T-helper 9 cell (primary cell): ENCODE measurements around the gene ASB3.
A peak's percentile ranks its signal among the peaks of the same experiment; 100 is the strongest.
"Not testable (repeated sequence)": the region's sequence is repeated elsewhere in the genome, so short reads cannot be mapped to it uniquely, and the experiment has no call there.

Experiments
- DNase-seq: peaks from one replicate; pipeline ENCODE4 v3.0.0-alpha.2; 2020
- total RNA-seq, 2 donors: gene quantifications; one replicate each; lab custom pipeline; 2026; lab: John Stamatoyannopoulos, UW

ASB3 gene, protein sequence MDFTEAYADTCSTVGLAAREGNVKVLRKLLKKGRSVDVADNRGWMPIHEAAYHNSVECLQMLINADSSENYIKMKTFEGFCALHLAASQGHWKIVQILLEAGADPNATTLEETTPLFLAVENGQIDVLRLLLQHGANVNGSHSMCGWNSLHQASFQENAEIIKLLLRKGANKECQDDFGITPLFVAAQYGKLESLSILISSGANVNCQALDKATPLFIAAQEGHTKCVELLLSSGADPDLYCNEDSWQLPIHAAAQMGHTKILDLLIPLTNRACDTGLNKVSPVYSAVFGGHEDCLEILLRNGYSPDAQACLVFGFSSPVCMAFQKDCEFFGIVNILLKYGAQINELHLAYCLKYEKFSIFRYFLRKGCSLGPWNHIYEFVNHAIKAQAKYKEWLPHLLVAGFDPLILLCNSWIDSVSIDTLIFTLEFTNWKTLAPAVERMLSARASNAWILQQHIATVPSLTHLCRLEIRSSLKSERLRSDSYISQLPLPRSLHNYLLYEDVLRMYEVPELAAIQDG
- 38.5 to 39.1 reads per million in 2 donors for total RNA-seq

DNA sequence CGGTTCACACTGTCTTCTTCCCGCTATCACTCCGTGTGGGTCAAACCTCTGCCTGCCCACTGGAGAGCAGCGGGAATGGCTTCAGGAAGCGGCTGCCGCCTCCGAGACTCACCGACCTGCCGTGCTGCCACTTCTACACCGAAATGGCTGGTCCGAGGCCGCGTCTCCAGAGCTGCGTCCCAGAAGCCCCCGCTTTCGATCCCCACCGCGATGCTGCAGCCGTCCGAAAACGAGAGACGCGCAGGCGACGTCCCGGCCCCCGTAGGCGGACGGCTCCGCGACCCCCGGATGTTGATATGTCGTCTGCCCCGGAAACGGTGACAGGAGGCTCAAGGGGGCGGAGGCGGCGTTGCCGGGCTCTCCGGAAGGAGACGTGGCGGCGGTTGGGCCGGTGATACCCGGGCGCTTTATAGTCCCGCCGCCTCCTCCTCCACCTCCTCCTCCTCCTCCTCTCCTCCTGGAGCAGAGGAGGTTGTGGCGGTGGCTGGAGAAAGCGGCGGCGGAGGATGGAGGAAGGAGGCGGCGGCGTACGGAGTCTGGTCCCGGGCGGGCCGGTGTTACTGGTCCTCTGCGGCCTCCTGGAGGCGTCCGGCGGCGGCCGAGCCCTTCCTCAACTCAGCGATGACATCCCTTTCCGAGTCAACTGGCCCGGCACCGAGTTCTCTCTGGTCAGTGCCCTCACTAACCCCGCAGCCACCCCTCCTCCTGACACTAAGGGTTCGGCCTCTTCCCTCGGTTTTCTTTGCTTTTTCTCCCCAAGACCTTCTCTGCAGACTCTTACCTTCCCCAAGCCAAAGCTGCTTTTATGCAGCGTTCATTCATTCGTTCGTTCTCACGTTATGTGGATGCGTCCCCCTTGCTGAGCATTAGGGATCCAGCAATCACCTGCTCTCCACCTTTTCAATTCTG, at the start of gene ASB3, which contains the start of gene ERLEC1:
Gene ASB3 (minus strand): TSS at position 249 of the 909 bp plus-strand sequence. CDS start 21,381 bp downstream, outside the sequence.
Gene ERLEC1 (plus strand): TSS at position 340 of the 909 bp plus-strand sequence. CDS start 167 bp downstream, at position 507.
- DNase-seq, result peak; percentile 81

DNA sequence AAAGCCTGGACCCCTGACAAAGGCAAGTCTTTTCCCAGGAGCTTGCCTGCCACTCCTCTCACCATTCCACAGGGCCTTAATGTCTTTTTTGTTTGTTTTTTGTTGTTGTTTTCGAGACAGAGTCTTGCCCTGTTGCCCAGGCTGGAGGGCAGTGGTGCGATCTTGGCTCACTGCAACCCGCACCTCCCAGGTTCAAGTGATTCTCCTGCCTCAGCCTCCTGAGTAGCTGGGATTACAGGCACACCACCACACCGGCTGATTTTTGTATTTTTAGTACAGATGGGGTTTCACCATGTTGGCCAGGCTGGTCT, 43.2 kb upstream of the ASB3 start:
- DNase-seq, result not testable (repeated sequence)

DNA sequence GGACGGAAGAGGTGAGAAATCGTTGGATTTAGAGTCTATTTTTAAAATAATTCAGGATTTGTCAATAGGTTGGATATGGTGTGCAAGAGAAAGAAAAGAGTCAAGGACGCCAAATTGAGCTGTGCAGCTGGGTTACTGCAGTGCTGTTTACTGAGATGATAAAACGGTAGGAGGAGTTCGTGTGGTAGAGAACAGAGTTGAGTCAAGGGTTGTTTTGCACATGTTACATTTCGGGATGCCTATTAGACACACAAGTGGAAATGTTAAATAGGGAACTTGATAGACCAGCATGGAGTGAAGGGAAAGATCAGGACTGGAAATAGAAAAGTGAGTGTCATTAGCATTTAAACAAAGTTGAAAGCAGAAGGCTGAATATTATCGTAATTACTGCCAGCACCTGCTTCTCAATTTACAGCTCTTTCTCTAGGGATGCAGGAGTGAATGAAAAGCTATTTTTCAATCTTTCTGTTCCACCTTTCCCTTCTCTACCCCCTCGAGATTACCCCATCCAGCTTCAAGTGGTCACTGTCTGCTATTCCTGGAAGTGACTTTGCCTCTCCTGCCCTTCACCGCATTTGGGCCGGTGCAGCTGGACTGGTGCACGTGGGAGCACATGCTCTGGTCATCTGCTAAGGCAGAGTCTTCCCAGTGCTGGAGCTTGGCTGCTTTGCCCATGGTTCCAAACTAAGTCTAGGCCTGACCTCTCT, 42.7 kb upstream of the ASB3 start:
- DNase-seq, result no peak

DNA sequence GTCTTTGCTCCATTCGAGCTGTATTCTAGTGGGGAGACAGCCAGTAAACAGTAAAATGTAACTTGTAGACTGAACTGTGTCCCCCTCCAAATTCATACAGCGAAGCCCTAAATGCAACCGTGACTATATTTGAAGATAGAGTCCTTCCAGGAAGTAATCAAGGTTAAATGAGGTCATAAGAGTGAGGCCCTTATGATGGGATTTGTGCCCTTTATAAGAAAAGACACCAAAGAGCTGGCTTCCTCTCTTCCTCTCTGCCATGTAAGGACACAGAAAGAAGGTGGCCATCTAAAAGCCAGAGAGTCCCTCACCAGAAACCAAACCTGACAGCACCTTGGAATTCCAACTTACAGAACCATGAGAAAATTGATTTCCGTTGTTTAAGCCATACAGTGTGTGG, 41.6 kb upstream of the ASB3 start:
- no peak for DNase-seq

DNA sequence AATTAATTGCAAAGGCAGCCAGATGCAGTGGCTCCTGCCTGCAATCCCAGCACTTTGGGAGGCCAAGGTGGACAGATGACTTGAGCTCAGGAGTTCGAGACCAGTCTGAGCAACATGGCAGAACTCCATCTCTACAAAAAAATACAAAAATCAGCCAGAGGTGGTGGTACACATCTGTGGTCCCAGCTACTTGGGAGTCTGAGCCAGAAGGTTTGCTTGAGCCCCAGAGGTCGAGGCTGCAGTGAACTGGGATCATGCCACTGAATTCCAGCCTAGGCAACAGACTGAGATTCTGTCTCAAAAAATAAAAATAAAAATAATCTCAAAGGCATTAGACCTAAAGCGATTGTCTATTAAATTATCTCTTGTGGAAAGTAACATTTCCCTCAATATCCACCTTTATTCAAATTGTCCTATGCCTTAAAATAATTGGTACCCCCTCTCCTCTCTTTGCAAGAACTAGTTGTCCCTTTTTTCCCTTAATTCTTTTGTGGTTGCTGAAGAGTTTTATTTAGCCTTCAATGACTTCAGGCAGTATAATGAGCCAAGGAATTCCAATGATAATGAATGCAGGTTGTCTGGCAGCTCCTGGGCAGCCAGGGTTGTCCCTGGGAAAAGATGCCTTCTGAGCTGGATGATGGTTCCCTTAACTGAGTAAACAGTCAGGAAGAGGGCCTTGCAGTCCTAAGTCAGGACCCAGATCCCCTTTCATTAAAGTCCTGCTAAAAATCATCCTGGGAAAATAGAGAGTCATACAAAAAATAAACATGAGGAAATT, 40.8 kb upstream of the ASB3 start:
- no peak for DNase-seq

DNA sequence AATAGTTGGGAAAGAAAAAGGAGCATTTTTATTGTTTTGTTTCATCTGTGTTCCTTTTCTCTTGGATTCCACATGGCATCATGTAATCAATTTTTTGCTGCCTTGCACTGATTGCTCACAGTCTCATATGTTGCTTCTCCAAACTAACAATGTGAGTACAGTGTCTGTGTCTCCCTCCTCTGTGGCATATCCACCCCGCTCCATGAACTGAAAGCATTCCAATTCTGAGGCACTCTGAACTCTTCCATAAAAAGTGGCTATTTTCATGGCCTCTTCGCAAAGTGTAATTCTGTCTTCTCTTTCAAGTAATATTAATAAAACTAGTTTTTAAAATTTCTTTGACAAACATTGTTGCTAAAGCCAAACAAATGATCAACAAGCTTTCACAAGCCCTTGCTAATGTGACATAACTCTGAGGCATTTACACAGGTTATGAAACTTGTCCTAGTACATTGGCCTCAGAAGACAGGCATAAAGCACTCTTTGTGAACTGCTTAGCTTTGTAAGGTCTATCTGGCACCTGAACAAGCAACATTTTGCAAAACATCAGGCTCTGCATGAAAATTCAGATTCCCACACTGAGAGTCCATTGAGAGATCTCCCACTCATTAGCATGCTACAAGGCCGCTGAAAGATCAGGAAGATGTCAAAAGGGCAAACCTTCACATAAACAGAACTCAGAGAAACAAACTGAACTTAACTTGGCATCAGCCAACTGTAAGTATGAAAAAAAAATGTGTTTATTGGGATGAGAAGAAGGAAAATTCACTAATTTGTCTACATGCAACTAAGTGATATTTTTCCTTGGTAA, 40.0 kb upstream of the ASB3 start:
- DNase-seq, result no peak

DNA sequence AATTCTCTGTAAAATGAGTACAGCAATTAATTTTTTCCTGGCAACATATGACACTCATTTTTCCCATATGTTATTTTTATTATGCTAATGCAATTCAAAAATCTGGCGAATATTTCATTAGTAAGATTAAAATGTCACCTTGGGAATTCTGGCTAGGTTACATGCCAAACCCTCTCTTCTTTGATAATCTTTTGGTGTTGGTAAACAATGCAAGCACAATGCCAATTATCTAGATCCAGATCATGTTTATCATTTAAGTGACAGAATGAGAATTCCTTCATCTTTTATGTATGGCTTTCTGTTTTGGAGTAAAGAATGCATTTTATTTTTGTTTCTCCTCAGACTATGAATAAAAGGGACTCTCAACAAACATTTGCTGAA, 39.3 kb upstream of the ASB3 start:
- no peak for DNase-seq

DNA sequence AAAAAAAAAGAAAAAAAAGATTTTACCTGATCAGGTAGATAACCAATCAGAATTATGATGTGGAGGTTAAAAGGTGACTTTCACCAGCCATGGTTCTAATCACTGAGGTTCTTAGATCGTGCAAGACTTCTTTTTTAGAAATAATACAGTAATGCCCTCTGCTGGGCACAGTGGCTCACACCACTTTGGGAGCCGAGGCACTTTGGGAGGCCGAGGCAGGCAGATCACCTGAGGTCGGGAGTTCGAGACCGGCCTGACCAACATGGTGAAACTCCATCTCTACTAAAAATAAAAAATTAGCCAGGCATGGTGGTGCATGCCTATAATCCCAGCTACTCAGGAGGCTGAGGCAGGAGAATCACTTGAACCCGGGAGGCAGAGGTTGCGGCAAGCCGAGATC, 36.9 kb upstream of the ASB3 start:
- not testable (repeated sequence) for DNase-seq

DNA sequence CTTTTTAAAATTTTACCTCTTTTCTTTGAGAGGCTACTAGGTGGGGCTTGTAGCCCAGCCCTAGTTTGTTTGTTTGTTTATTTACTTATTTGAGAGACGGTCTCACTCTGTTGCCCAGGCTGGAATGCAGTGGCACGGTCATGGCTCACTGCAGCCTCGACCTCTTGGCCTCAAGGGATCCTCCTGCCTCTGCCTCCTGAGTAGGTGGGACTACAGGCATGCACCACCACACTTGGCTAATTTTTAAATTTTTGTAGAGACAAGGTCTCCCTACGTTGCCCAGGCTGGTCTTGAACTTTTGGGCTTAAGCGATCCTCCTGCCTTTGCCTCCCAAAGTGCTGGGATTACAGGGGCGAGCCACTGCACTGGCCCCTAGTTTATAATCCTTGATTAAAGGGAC, 35.1 kb upstream of the ASB3 start:
- no peak for DNase-seq

DNA sequence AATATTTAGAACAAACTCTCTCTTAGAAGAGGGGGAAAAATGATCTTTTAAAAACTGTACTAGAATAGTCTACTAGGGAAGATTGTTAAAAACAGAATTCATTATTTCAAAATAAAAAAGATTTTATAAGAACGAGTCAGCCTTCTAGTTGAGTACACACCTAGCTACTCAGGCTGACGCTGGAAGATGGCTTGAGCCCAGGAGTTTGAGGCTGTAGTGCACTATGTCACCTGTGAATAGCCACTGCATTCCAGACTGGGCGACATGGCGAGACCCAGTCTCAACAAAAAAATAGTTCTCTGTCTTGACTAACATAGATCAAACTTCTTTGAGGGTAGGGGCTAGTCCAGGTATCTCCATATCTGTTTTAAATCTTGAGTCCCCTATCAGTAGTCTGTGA, 34.0 kb upstream of the ASB3 start:
- DNase-seq, result no peak

DNA sequence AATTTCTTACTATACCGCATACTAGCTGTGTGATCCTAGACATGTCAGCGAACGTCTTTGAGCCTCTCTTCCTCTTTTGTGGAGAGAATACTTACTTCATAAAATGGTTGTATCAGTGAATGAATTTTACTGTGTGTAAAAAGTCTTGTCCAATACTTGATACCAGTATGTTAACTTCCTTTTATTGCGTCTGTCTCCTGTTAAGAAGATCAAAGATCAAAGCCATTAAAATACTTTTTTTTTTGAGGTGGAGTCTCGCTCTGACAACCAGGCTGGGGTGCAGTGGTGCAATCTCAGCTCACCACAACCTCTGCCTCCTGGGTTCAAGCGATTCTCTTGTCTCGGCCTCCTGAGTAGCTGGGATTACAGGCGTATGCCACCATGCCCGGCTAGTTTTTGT, 33.3 kb upstream of the ASB3 start:
- DNase-seq, result no peak

DNA sequence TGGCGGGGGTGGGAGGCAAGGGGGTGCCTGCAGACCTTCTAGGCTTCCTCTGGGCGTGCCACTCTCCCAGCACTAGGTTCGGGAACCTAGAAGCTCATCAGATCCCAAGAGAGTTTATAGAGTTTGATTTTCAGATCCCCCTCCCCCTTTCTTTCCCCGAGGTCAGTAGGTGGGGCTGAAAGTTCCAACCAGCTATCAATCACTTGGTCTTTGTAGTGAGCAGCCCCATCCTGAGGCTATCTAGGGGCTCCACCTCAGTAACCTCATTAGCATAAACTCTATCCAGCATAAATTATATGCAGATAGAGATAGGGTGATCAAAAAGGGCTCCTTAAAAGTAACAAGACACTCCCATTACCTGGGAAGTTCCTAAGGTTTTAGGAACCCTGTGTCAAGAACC, 32.9 kb upstream of the ASB3 start:
- DNase-seq, result no peak

DNA sequence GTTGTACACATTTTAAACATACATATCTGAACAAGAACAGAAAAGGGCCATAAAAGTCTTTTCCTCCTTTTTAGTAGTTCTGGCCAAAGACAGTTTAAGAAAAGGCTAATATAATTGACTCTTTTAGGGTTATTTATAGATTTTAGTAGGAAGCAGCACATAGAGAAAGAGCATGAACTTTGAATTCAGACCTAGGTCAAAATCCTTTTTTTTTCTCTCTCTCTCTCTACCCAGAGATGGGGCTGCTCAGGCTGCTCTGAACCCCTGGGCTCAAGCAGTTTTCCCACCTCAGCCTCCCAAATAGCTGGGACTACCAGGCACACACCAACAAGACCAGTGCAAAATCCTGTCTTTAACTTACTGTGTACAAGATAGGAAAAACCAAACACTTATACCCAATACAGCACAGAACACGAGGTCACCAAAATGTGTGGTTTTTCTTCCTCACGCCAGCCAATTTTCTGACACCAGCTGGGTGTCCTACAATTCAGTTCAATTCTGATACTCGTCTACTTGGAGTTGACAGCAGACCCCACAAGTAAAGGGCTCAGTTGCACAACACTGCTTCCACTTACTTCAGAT, 32.2 kb upstream of the ASB3 start:
- DNase-seq, result no peak

DNA sequence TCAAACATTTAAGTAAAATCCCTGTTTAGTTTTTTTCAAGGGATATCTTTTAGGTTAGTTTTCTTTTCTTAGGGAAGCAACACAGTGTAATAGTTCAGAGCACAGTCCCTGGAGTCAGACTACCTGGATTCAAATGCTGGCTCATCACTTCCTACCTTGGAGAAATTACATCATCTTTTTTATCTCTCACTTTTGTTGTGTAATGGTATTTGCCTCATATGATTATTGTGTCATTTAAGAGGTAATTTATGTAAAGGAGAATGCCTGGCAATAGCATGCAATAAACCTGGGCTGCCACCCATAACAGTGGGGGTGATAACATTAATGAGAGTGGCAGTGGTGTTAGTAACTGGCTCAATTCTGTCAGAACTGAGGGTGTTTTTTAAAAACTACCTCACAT, 26.4 kb upstream of the ASB3 start:
- DNase-seq, result no peak

DNA sequence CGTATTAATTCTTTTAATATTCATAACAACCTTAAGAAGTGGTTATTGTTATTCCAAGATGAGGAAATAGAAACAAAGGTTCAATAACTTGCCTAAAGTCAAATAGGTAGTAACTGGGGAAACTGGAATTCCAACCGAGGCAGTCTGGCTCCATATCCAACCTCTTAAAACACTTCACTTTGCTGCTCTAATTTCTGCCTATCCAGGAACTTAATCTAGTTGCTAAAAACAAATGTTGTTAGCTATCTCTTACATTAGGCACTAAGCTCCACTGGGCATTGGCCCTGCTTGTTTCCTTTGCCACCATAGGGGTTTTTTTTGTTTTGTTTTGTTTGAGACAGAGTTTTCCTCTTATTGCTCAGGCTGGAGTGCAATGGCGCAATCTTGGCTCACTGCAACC, 24.8 kb upstream of the ASB3 start:
- no peak for DNase-seq

DNA sequence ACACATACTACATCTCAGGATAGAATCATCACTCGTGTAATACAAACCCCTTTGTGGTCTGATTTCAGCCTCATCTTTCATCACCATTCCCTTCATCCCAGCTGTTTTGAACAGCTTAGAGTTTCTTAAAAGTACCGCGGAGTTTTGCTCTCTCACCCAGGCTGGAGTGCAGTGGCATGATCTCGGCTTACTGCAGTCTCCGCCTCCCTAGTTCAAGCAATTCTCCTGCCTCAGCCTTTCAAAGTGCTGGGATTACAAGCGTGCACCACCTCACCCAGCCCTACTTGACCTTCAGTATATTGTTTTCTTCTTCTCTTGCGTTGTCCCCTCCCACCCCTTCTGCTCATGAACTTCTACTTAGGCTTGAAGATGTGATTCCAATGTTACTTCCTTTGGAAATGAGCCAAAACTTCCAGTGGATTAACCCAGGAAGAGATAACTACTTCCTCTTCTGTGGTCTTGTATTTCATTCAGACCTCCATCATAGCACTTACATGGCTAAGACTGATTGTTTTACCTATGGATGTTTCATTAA, 15.9 kb upstream of the ASB3 start:
- no peak for DNase-seq

DNA sequence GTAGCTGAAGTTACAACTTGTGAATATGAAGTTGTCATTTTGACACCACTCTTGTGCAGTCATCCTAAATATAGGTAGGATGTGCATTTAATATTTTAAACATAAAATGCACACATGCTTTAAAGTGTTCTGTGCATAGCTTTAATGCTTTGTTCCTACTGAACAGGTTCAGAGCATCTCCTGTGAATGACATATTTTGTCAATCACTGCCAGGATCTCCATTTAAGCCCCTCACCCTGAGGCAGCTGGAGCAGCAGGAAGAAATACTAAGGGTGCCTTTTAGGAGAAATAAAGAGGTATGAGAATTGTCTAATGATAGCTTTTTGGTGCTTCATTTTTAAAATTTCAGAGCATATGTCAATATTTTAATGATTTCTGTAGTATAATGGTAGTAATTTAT, 14.8 kb upstream of the ASB3 start:
- DNase-seq, result no peak

DNA sequence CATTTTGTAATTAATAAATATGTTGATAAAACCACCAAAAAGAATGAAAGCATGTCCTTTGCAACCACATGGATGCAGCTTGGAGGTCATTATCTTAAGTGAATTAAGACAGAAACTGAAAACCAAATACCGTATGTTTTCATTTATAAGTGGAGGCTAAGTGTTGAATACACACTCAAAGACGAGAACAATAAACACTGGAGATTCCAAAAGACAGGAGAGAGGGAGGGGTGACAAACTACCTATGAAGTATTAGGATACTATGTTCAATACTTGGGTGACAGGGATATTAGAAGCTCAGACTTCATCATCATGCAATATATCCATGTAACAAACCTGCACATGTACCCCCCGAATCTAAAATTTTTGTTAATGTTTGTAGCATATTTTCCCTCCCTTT, 7.1 kb upstream of the ASB3 start:
- DNase-seq, result no peak

DNA sequence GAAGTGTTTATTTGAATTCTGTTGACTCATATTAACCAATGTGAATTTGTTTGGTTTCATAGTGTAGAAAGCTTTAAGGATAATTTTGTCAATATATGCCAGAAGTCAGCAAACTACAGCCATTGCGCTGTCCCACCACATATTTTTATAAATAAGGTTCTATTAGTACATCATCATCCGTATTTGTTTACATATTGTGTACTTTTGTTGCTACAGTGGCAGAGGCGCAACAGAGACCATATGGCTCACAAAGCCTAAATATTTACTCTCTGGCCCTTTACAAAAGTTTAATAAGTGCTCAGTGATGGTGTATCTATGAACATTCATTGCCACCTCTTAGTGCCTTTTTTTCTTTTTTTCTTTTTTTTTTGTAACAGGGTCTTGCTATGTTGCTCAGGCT, 6.5 kb upstream of the ASB3 start:
- no peak for DNase-seq

DNA sequence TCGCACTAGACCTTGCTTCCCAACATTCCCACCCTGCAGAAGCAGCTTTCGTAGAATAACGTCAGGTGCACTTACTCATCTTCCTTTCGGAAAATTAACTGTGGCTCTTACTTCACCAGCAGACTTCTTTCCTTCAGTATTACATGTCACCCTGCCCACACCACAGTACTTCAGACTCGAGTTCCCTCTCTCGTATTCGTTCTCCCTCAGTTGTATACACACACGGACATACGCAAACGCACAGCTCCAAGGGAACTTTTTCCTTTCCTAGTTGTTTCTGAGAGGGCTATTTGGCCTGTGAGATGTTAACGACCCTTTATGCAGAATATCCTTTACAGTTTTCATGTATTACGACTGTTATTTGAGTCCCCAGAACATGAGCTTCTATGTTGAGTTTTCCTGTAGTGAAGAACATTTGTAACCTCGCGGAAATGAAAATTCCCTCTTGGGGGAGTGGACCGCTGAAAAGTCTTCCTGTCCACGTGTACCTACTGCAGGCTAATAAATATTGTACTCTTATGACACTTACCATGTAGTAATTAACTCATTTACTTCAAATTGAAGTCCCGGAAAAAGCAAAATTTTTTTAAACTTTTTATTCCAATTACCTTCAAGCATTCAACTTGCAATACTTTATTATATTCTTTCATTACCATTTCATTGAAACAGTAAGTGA, 999 bp upstream of the ASB3 start:
- no peak for DNase-seq
